ENCODE measurements around the gene CD19. TPM values are rescaled to one million over a fixed set of nuclear protein-coding genes. Genes with fewer than 3 reads are reported as not detected.

The CD19 gene
- total and polyA plus RNA-seq, 2 of the 8 experiments (the other 6 are each of a cell fraction or from before 2014, with no cell fraction given), result 0.57 to 0.65 TPM

- TF ChIP-seq RBBP5 (IDR thresholded peaks at IDR 0.05; ENCODE audit: borderline replicate concordance, low read depth, low read length), result no peak
- TF ChIP-seq USF2 (IDR thresholded peaks at IDR 0.05; ENCODE audit: low read length), result no peak
- no peak for TF ChIP-seq GTF2F1 (IDR thresholded peaks at IDR 0.05; ENCODE audit: borderline replicate concordance, low read depth, low read length)
- TF ChIP-seq HDAC2 (IDR thresholded peaks at IDR 0.05; ENCODE audit: borderline replicate concordance in 1 of 2, low read depth in 2 of 2, low read length in 2 of 2), result no peak
- no peak for TF ChIP-seq SUZ12 (IDR thresholded peaks at IDR 0.05; ENCODE audit: low read length)
Observed at GRCh38 chr16:28883221-28883996, 48.4 kb upstream of the CD19 start (continued).

All from H1 (cell line).